Trophoblast cell (in vitro differentiated cells and primary cell): ENCODE results near the gene USP7.

ENCODE experiments used
- DNase-seq, 2 donors: peaks; one replicate each; pipeline ENCODE4 v3.0.0-alpha.2; 2016
- H2AFZ ChIP-seq: 2 replicates; pipeline ENCODE4 v1.6.1; 2013; ENCODE audit warnings: low read length, moderate library complexity, mild to moderate bottlenecking; ENCODE audit not compliant: insufficient read depth, poor library complexity
- H2AK5ac ChIP-seq: 2 replicates; pipeline ENCODE4 v1.6.1; 2013; ENCODE audit warnings: mild to moderate bottlenecking, low read length
- H2BK120ac ChIP-seq: 2 replicates; pipeline ENCODE4 v1.6.1; 2013; ENCODE audit warnings: low read length, mild to moderate bottlenecking, moderate library complexity; ENCODE audit not compliant: insufficient read depth, poor library complexity
- H2BK12ac ChIP-seq: 2 replicates; pipeline ENCODE4 v1.6.1; 2013; ENCODE audit warnings: mild to moderate bottlenecking, low read length, moderate library complexity
- H2BK5ac ChIP-seq: 2 replicates; pipeline ENCODE4 v1.6.1; 2013; ENCODE audit warnings: low read length, low read depth, moderate library complexity, mild to moderate bottlenecking; ENCODE audit not compliant: poor library complexity
- H3K14ac ChIP-seq: 2 replicates; pipeline ENCODE4 v1.6.1; 2013; ENCODE audit warnings: mild to moderate bottlenecking, low read length
- H3K18ac ChIP-seq: 2 replicates; pipeline ENCODE4 v1.6.1; 2013; ENCODE audit warnings: mild to moderate bottlenecking, low read length
- H3K23ac ChIP-seq: 2 replicates; pipeline ENCODE4 v1.6.1; 2013; ENCODE audit warnings: low read length
- H3K27ac ChIP-seq: 2 replicates; pipeline ENCODE4 v1.5.1; 2013; ENCODE audit warnings: low read depth, mild to moderate bottlenecking, inconsistent platforms, low read length, moderate library complexity
- H3K27me3 ChIP-seq: 2 replicates; pipeline ENCODE4 v1.6.1; 2013; ENCODE audit warnings: inconsistent platforms, mild to moderate bottlenecking, low read length, moderate library complexity; ENCODE audit not compliant: insufficient read depth
- H3K36me3 ChIP-seq, 2 experiments: 1 replicate in 1 of 2; 2 replicates in 1 of 2; pipeline ENCODE4 v1.6.1; 2013; ENCODE audit warnings: low read length in 2 of 2, mild to moderate bottlenecking in 2 of 2, moderate library complexity in 1 of 2; ENCODE audit not compliant: insufficient read depth in 2 of 2, control insufficient read depth in 1 of 2
- H3K4ac ChIP-seq: 2 replicates; pipeline ENCODE4 v1.6.1; 2013; ENCODE audit warnings: low read depth, mild to moderate bottlenecking, low read length, moderate library complexity
- H3K4me1 ChIP-seq, 2 experiments: 1 replicate in 1 of 2; 2 replicates in 1 of 2; pipeline ENCODE4 v1.6.1; 2013; ENCODE audit warnings: low read length in 2 of 2, mild to moderate bottlenecking in 2 of 2, moderate library complexity in 1 of 2; ENCODE audit not compliant: insufficient read depth in 2 of 2, control insufficient read depth in 1 of 2
- H3K4me2 ChIP-seq: 2 replicates; pipeline ENCODE4 v1.6.1; 2013; ENCODE audit warnings: inconsistent platforms, mild to moderate bottlenecking, low read length, moderate library complexity
- H3K4me3 ChIP-seq: 2 replicates; pipeline ENCODE4 v1.5.1; 2013; ENCODE audit warnings: mild to moderate bottlenecking, low read depth, low read length, inconsistent platforms
- H3K79me1 ChIP-seq: one replicate; pipeline ENCODE4 v1.6.1; 2013; ENCODE audit warnings: low read length
- H3K79me2 ChIP-seq: 2 replicates; pipeline ENCODE4 v1.6.1; 2013; ENCODE audit warnings: low read length, mild to moderate bottlenecking; ENCODE audit not compliant: control insufficient read depth, insufficient read depth, poor library complexity
- H3K9ac ChIP-seq: 2 replicates; pipeline ENCODE4 v1.6.1; 2013; ENCODE audit warnings: mild to moderate bottlenecking, low read length
- H3K9me3 ChIP-seq: 2 replicates; pipeline ENCODE4 v1.6.1; 2013; ENCODE audit warnings: low read depth, mild to moderate bottlenecking, control low read depth, inconsistent platforms, low read length; ENCODE audit not compliant: insufficient read depth
- H4K12ac ChIP-seq: 2 replicates; pipeline ENCODE4 v1.6.1; 2013; ENCODE audit warnings: low read depth, mild to moderate bottlenecking, low read length, moderate library complexity
- H4K8ac ChIP-seq: 2 replicates; pipeline ENCODE4 v1.6.1; 2013; ENCODE audit warnings: low read depth, mild to moderate bottlenecking, low read length, moderate library complexity
- H4K91ac ChIP-seq: one replicate; pipeline ENCODE4 v1.6.1; 2013; ENCODE audit warnings: low read depth, mild to moderate bottlenecking, low read length, moderate library complexity
- WGBS: extraction: QIAGEN DNeasy Blood & Tissue Kit; methylation state at CpG from one replicate; pipeline ENCODE4 v1.1.7; 2013; ENCODE audit warnings: missing lambda C conversion rate; ENCODE audit not compliant: insufficient read length, insufficient coverage; ENCODE audit errors: extremely low coverage; 5-methylcytosine and 5-hydroxymethylcytosine counted together

USP7 gene

GRCh38 chr16:8885674-8886592 lies 77.8 kb downstream of the USP7 start:
- Histone ChIP-seq H3K4me3 (no peak overlapping the region), H4K12ac (no peak overlapping the region), H2BK120ac (no peak overlapping the region), H3K27ac (no peak overlapping the region), H3K4me2 (no peak overlapping the region), H2BK5ac (no peak overlapping the region), H3K9me3 (no peaks in the 10 kb centered on the region), H3K9ac (no peak overlapping the region), H3K79me1 (no peaks in the 10 kb centered on the region), H3K4ac (no peak overlapping the region), H3K27me3 (no peaks in the 10 kb centered on the region), H3K4me1 (peaks cover 2% of the 10 kb centered on the region in 2 experiments), H2BK12ac (no peak overlapping the region), H3K79me2 (no peaks in the 10 kb centered on the region), H3K36me3 (peaks cover 27 to 28% of the 10 kb centered on the region in 2 experiments), H4K91ac (no peak overlapping the region), H3K18ac (no peak overlapping the region), H4K8ac (no peak overlapping the region), H2AK5ac (no peak overlapping the region), H3K14ac (no peak overlapping the region), H3K23ac (no peak overlapping the region), H2AFZ (no peak overlapping the region)
- DNase-seq: no peak
- no CpG with 5 or more reads among the region's 20 CpGs for WGBS

- H2AK5ac ChIP-seq: peak overlapping the region; percentile 19
- H3K4me3 ChIP-seq: no peak overlapping the region
- H3K4ac ChIP-seq: no peak overlapping the region
- H4K12ac ChIP-seq: no peak overlapping the region
- no peak for DNase-seq
- no peak overlapping the region for H2AFZ ChIP-seq
- no peak overlapping the region for H2BK12ac ChIP-seq
- peaks cover 2% of the 10 kb centered on the region for H3K79me2 ChIP-seq
- no peak overlapping the region for H3K18ac ChIP-seq
- peaks cover 12% of the 10 kb centered on the region in 2 experiments for H3K4me1 ChIP-seq
- no peak overlapping the region for H3K23ac ChIP-seq
- no CpG with 5 or more reads among the region's 17 CpGs for WGBS
- peaks cover 7% of the 10 kb centered on the region in 2 experiments for H3K36me3 ChIP-seq
- no peak overlapping the region for H4K8ac ChIP-seq
- H3K14ac ChIP-seq: no peak overlapping the region
- H3K27ac ChIP-seq: no peak overlapping the region
- H3K27me3 ChIP-seq: no peaks in the 10 kb centered on the region
- no peak overlapping the region for H3K9ac ChIP-seq
- H2BK120ac ChIP-seq: no peak overlapping the region
- H3K79me1 ChIP-seq: peaks cover 13% of the 10 kb centered on the region
- H2BK5ac ChIP-seq: no peak overlapping the region
- no peaks in the 10 kb centered on the region for H3K9me3 ChIP-seq
- no peak overlapping the region for H3K4me2 ChIP-seq
- H4K91ac ChIP-seq: no peak overlapping the region
Measured at GRCh38 chr16:8882725-8883377, 80.9 kb downstream of the USP7 start.

- H3K23ac ChIP-seq: no peak within 1 kb of the TSS
- peaks cover 16 to 17% of the 10 kb centered on the region in 2 experiments for H3K4me1 ChIP-seq
- peaks cover 14% of the 10 kb centered on the region for H3K79me1 ChIP-seq
- no peak within 1 kb of the TSS for H2AFZ ChIP-seq
- H4K91ac ChIP-seq: no peak within 1 kb of the TSS
- H2BK5ac ChIP-seq: no peak within 1 kb of the TSS
- no peaks in the 10 kb centered on the region for H3K27me3 ChIP-seq
- peaks cover 2% of the 10 kb centered on the region for H3K79me2 ChIP-seq
- H2AK5ac ChIP-seq: peak within 1 kb of the TSS; percentile 84
- no peak within 1 kb of the TSS for H2BK12ac ChIP-seq
- no peak within 1 kb of the TSS for H4K8ac ChIP-seq
- peak in 1 of 2 donors; percentile 63 for DNase-seq
- WGBS: no CpG with 5 or more reads among the region's 10 CpGs
- H3K36me3 ChIP-seq: peaks cover 1% of the 10 kb centered on the region in 2 experiments
- no peak within 1 kb of the TSS for H3K27ac ChIP-seq
- H3K4ac ChIP-seq: no peak within 1 kb of the TSS
- H3K14ac ChIP-seq: no peak within 1 kb of the TSS
- no peak within 1 kb of the TSS for H4K12ac ChIP-seq
- H3K9me3 ChIP-seq: no peaks in the 10 kb centered on the region
- no peak within 1 kb of the TSS for H3K9ac ChIP-seq
- no peak within 1 kb of the TSS for H2BK120ac ChIP-seq
- no peak within 1 kb of the TSS for H3K4me3 ChIP-seq
- H3K18ac ChIP-seq: no peak within 1 kb of the TSS
- no peak within 1 kb of the TSS for H3K4me2 ChIP-seq
Measured at GRCh38 chr16:8882041-8882617, 81.6 kb downstream of the USP7 start, which contains the start of gene LITAFD. Gene LITAFD, plus strand, starts transcription at chr16:8882351. Its CDS starts 2,005 bp downstream, at chr16:8884356.

- no CpG with 5 or more reads among the region's 8 CpGs for WGBS
Measured at GRCh38 chr16:8880839-8881510, 82.7 kb downstream of the USP7 start.

More at GRCh38 chr16:8880839-8881510, 82.7 kb downstream of the USP7 start:
- H3K4me1 ChIP-seq: peaks cover 17 to 19% of the 10 kb centered on the region in 2 experiments
- no peak overlapping the region for H4K8ac ChIP-seq
- H2AK5ac ChIP-seq: no peak overlapping the region
- no peak for DNase-seq
- H3K4ac ChIP-seq: no peak overlapping the region
- H3K79me2 ChIP-seq: peaks cover 2% of the 10 kb centered on the region
- no peak overlapping the region for H3K4me3 ChIP-seq
- no peak overlapping the region for H2BK12ac ChIP-seq
- H3K9ac ChIP-seq: no peak overlapping the region
- no peak overlapping the region for H3K14ac ChIP-seq
- H2BK120ac ChIP-seq: no peak overlapping the region
- H4K91ac ChIP-seq: no peak overlapping the region
- H2BK5ac ChIP-seq: no peak overlapping the region
- H3K4me2 ChIP-seq: no peak overlapping the region
- H2AFZ ChIP-seq: no peak overlapping the region
- H3K18ac ChIP-seq: no peak overlapping the region
- no peak overlapping the region for H3K23ac ChIP-seq
- peaks cover 14% of the 10 kb centered on the region for H3K79me1 ChIP-seq
- H3K27ac ChIP-seq: no peak overlapping the region
- H4K12ac ChIP-seq: no peak overlapping the region
- no peaks in the 10 kb centered on the region for H3K27me3 ChIP-seq
- H3K36me3 ChIP-seq: no peaks in the 10 kb centered on the region
- no peaks in the 10 kb centered on the region for H3K9me3 ChIP-seq
